Stimulated activated CD4-positive, alpha-beta T cell treated with anti-CD3 and anti-CD28 coated beads, Interleukin-4, amount 100 ng/mL, for 24 hours (primary cell): ENCODE results near the gene DHX30.

Experiments
- DNase-seq: peaks from one replicate; pipeline ENCODE4 v3.0.0-alpha.2; 2020

DHX30 gene

DNA sequence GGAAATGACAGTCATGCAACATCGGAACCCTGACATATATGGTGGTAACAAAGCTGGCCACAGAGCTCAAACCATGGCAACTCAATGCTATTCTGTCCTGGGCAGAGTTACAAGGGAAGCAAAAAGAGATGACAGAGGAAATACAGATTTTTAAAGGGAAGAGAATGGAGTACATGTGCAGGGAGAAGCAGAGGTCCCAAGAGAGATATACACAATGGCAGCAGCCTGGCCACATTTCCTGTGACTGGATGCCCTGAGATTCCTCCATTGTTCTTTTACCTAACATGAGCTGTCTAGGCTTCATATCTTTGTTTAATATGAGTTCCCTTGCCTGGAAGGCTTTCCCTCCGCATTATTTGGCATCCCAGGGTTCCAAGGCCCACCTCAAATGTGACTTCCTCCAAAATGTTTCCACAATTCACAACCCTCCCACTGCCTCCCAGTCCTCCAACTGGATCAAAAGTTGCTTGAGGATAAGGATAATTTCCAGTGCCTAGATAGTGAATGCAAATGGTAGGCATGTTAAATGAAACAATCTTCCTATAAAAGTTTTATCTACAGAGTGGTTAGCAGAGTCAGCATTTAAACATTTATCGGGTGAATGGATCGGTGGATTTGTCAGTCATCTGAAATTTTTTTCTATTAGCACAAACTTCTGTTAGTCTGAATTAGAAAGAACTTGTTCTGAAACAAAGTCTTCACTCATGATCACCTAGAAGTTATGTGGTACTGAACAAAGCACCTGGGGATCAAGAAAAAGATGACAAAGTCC, 86.2 kb downstream of the DHX30 start:
- DNase-seq: no peak

DNA sequence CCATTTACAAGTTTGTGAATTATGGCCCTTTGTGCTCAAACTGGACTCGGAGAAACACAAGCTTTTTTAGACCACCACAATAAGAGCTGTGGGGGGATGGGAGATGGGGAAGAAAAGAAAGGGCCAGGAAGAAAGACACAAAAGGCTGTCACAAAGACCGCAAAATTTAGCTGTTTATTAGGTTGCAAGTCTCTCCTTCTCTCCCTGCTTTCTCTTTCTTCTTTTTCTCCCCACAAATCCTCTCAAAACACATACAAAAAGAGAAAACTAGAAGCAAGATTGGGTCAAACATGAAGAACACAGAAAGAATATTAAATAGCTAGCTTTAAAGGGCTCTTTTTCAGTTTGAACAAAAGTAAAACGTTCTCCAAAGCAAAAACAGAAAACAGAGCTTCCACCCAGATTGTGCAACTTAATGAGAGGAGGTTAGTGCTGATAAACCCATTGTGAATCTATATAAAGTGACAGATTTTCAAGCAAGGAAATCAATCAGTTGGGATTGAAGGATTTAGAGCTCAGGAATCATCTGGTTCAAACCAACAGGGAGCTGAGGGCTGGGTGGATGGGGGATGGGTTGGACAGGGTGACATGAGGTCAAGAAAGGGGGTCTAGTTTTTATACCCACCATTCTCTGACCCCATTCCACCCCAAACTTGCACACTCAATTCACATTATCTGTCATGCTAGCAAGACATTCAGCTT, 87.3 kb downstream of the DHX30 start:
- no peak for DNase-seq

- DNase-seq: no peak
Observed at GRCh38 chr3:47890828-47891612, 88.1 kb downstream of the DHX30 start.

- DNase-seq: no peak
Observed at GRCh38 chr3:47891613-47892005, 88.7 kb downstream of the DHX30 start.

- no peak for DNase-seq
Observed at GRCh38 chr3:47892286-47893040, 89.5 kb downstream of the DHX30 start.

- DNase-seq: no peak
Observed at GRCh38 chr3:47895241-47895640, 92.3 kb downstream of the DHX30 start.

GRCh38 chr3:47896736-47897135, 93.8 kb downstream of the DHX30 start:
- DNase-seq: no peak

GRCh38 chr3:47897954-47898353, 95.0 kb downstream of the DHX30 start:
- no peak for DNase-seq

DNA sequence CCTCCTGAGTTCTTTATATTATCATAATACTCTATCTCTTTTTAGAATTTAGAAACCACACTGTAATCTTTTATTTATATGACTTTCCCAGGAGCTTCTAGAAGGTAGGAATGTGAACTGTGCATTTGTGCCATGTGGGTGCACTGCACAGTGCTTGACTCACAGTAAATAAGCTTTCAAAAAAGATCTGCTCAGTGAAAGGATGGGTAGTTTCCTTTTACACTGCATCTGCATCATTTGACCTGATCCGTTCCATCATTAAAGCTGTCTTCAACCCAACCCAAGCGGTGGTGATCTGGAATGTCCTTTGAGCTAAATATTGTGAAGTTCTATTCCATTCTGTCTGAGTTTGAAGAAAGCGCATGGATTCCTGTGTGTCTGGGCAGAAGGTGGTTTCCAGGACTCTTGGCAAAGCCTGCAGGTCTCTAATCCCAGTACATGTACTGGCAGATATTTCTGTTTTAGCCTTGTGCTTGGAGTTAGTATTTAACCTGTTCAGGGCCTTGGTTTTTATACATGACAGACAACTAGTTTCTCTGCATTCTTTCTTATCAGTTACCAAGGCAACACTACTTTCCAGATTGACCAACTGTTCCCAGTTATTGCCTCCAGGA, 96.7 kb downstream of the DHX30 start:
- no peak for DNase-seq
